Upper lobe of left lung (tissue), 6 donors: ENCODE measurements around the gene UACA. TPM values are rescaled to one million over a fixed set of nuclear protein-coding genes. Genes with fewer than 3 reads are reported as not detected.
A peak's percentile ranks its signal among the peaks of the same experiment; 100 is the strongest.

ENCODE experiments used
- ATAC-seq, 2 donors: fragments of 200-7000 bp; cut with Tn5 transposase; one replicate each; pipeline ENCODE4 v1.9.1; 2022; ENCODE audit warnings: mild to moderate bottlenecking in 2 of 2, moderate library complexity in 2 of 2; ENCODE audit not compliant: low FRiP score in 2 of 2
- DNase-seq, 2 donors: peaks; one replicate each; pipeline ENCODE4 v3.0.0-alpha.2; 2019 to 2020
- H3K27ac ChIP-seq, 4 donors: fragments of 200-600 bp; sonication (generic); one replicate each; pipeline ENCODE4 v1.5.1; 2016 to 2019
- H3K27me3 ChIP-seq, 4 donors: fragments of 200-600 bp; sonication (generic); one replicate each; pipeline ENCODE4 v1.5.1; 2017 to 2019
- H3K36me3 ChIP-seq, 4 donors: fragments of 200-600 bp; sonication (generic); one replicate each; pipeline ENCODE4 v1.5.1; 2016 to 2019
- H3K4me1 ChIP-seq, 4 donors: fragments of 200-600 bp; sonication (generic); one replicate each; pipeline ENCODE4 v1.5.1; 2018 to 2019
- H3K4me3 ChIP-seq, 4 donors: fragments of 200-600 bp; sonication (generic); one replicate each; pipeline ENCODE4 v1.5.1; 2017 to 2019; ENCODE audit warnings: mild to moderate bottlenecking in 2 of 4, moderate library complexity in 1 of 4
- H3K9me3 ChIP-seq, 4 donors: fragments of 200-600 bp; sonication (generic); one replicate each; pipeline ENCODE4 v1.5.1; 2018 to 2019
- CTCF ChIP-seq, 6 experiments: fragments of 450-650 bp in 4 of 6; fragments of 200-600 bp in 2 of 6; sonication (generic) in 2 of 6; IDR thresholded peaks; one replicate each; pipeline ENCODE4 v1.5.1; 2016 to 2019; ENCODE audit warnings: antibody characterized with exemption in 6 of 6
- EP300 ChIP-seq, 4 donors: sonication (generic); formaldehyde crosslinking; IDR thresholded peaks; one replicate each; pipeline ENCODE4 v1.5.1; 2017; ENCODE audit warnings: antibody characterized with exemption in 4 of 4, control low read depth in 2 of 4
- POLR2A ChIP-seq, 4 donors: fragments of 450-650 bp; IDR thresholded peaks; one replicate each; pipeline ENCODE4 v1.5.1; 2016 to 2017; ENCODE audit warnings: antibody characterized with exemption in 4 of 4, mild to moderate bottlenecking in 2 of 4
- POLR2AphosphoS5 ChIP-seq, 2 donors: sonication (generic); formaldehyde crosslinking; IDR thresholded peaks; one replicate each; pipeline ENCODE4 v1.5.1; 2017; ENCODE audit warnings: antibody characterized with exemption in 2 of 2
- WGBS, 2 donors: methylation state at CpG; one replicate each; pipeline ENCODE4 v1.1.5; 2017 to 2018; 5-methylcytosine and 5-hydroxymethylcytosine counted together
- total RNA-seq, 6 donors: library from RNA; depleted of rRNA in 4 of 6; stranded (reverse); fragments of >200 nt in 4 of 6; gene quantifications; one replicate each; pipeline versions ENCODE4 v1.1.0 to v1.2.1, GENCODE V29; 2016 to 2021
- donor health status: DM: no; HTN: no; CAD: no; lungs with moderate emphysema.
- donor health status: DM: no; HTN: yes; CAD: no; lungs with severe emphysema.

The UACA gene
- total RNA-seq, 6 donors from 2014 or later, result 23.9 to 83.8 (median 39.0) TPM

- Histone ChIP-seq H3K27ac (peak overlapping the region in 2 of 4 donors; percentile 20 to 56), H3K36me3 (no peaks in the 10 kb centered on the region), H3K4me1 (peaks cover 12 to 46% (median 23%) of the 10 kb centered on the region in 4 donors), H3K4me3 (no peak overlapping the region), H3K27me3 (no peaks in the 10 kb centered on the region), H3K9me3 (no peaks in the 10 kb centered on the region)
- TF ChIP-seq POLR2AphosphoS5 (IDR thresholded peaks at IDR 0.05) (no peak), POLR2A (IDR thresholded peaks at IDR 0.05) (no peak), EP300 (IDR thresholded peaks at IDR 0.05) (no peak), CTCF (IDR thresholded peaks at IDR 0.05) (no peak)
- WGBS, 2 donors, result 74% methylated on average over 5 to 6 of the region's 6 CpGs
- DNase-seq (no peak), ATAC-seq (no peak)
Observed at GRCh38 chr15:70715840-70716485, 47.4 kb downstream of the UACA start.

GRCh38 chr15:70714565-70714964, 48.8 kb downstream of the UACA start:
- no peak for DNase-seq
- peak in 1 of 2 donors; percentile 47 for ATAC-seq
- H3K9me3 ChIP-seq, result no peaks in the 10 kb centered on the region
- no peak for TF ChIP-seq POLR2A (IDR thresholded peaks at IDR 0.05)
- no peak for TF ChIP-seq CTCF (IDR thresholded peaks at IDR 0.05)
- no peak for TF ChIP-seq POLR2AphosphoS5 (IDR thresholded peaks at IDR 0.05)
- no peak for TF ChIP-seq EP300 (IDR thresholded peaks at IDR 0.05)
- H3K27ac ChIP-seq, result peak overlapping the region in 2 of 4 donors; percentile 53 to 56
- 37% methylated on average over 3 of the region's 3 CpGs for WGBS, 2 donors
- H3K27me3 ChIP-seq, result no peaks in the 10 kb centered on the region
- no peaks in the 10 kb centered on the region for H3K36me3 ChIP-seq
- H3K4me3 ChIP-seq, result no peak overlapping the region
- H3K4me1 ChIP-seq, result peaks cover 6 to 35% (median 18%) of the 10 kb centered on the region in 4 donors

GRCh38 chr15:70714015-70714414, 49.3 kb downstream of the UACA start:
- Histone ChIP-seq H3K27ac (peak overlapping the region in 2 of 4 donors; percentile 39 to 53), H3K4me3 (no peak overlapping the region), H3K4me1 (peaks cover 6 to 34% (median 18%) of the 10 kb centered on the region in 4 donors), H3K9me3 (no peaks in the 10 kb centered on the region), H3K36me3 (no peaks in the 10 kb centered on the region), H3K27me3 (no peaks in the 10 kb centered on the region)
- DNase-seq, result no peak
- ATAC-seq, result peak in 1 of 2 donors; percentile 63
- 39 to 45% methylated on average over 2 of the region's 2 CpGs for WGBS, 2 donors
- TF ChIP-seq EP300 (IDR thresholded peaks at IDR 0.05) (no peak), POLR2A (IDR thresholded peaks at IDR 0.05) (no peak), CTCF (IDR thresholded peaks at IDR 0.05) (no peak), POLR2AphosphoS5 (IDR thresholded peaks at IDR 0.05) (no peak)

GRCh38 chr15:70712271-70712670, 51.1 kb downstream of the UACA start:
- WGBS, 2 donors, result 71 to 75% methylated on average over 3 of the region's 3 CpGs
- Histone ChIP-seq H3K27ac (peak overlapping the region in 2 of 4 donors; percentile 1 to 53), H3K9me3 (no peaks in the 10 kb centered on the region), H3K36me3 (no peaks in the 10 kb centered on the region), H3K4me3 (no peak overlapping the region), H3K4me1 (peaks cover 6 to 25% (median 18%) of the 10 kb centered on the region in 4 donors), H3K27me3 (no peaks in the 10 kb centered on the region)
- TF ChIP-seq POLR2AphosphoS5 (IDR thresholded peaks at IDR 0.05) (no peak), EP300 (IDR thresholded peaks at IDR 0.05) (no peak), POLR2A (IDR thresholded peaks at IDR 0.05) (no peak), CTCF (IDR thresholded peaks at IDR 0.05) (no peak)
- ATAC-seq (no peak), DNase-seq (no peak)

GRCh38 chr15:70710714-70711113, 52.6 kb downstream of the UACA start:
- Histone ChIP-seq H3K9me3 (no peaks in the 10 kb centered on the region), H3K27ac (peak overlapping the region in 1 of 4 donors; percentile 3), H3K4me1 (peaks cover 6 to 21% (median 12%) of the 10 kb centered on the region in 4 donors), H3K36me3 (no peaks in the 10 kb centered on the region), H3K4me3 (no peak overlapping the region), H3K27me3 (no peaks in the 10 kb centered on the region)
- ATAC-seq (no peak), DNase-seq (no peak)
- no peak for TF ChIP-seq CTCF (IDR thresholded peaks at IDR 0.05)
- no peak for TF ChIP-seq EP300 (IDR thresholded peaks at IDR 0.05)
- no peak for TF ChIP-seq POLR2A (IDR thresholded peaks at IDR 0.05)
- TF ChIP-seq POLR2AphosphoS5 (IDR thresholded peaks at IDR 0.05), result no peak
- WGBS, 2 donors, result 93 to 95% methylated on average over 5 of the region's 5 CpGs
